Measurements from ENCODE around the gene ITGB7. TPM values are rescaled to one million over a fixed set of nuclear protein-coding genes. Genes with fewer than 3 reads are reported as not detected.
A peak's percentile ranks its signal among the peaks of the same experiment; 100 is the strongest.

Gene ITGB7, protein sequence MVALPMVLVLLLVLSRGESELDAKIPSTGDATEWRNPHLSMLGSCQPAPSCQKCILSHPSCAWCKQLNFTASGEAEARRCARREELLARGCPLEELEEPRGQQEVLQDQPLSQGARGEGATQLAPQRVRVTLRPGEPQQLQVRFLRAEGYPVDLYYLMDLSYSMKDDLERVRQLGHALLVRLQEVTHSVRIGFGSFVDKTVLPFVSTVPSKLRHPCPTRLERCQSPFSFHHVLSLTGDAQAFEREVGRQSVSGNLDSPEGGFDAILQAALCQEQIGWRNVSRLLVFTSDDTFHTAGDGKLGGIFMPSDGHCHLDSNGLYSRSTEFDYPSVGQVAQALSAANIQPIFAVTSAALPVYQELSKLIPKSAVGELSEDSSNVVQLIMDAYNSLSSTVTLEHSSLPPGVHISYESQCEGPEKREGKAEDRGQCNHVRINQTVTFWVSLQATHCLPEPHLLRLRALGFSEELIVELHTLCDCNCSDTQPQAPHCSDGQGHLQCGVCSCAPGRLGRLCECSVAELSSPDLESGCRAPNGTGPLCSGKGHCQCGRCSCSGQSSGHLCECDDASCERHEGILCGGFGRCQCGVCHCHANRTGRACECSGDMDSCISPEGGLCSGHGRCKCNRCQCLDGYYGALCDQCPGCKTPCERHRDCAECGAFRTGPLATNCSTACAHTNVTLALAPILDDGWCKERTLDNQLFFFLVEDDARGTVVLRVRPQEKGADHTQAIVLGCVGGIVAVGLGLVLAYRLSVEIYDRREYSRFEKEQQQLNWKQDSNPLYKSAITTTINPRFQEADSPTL
- polyA plus RNA-seq (2012; ENCODE audit: insufficient read depth, insufficient read length): 7.0 TPM

DNA sequence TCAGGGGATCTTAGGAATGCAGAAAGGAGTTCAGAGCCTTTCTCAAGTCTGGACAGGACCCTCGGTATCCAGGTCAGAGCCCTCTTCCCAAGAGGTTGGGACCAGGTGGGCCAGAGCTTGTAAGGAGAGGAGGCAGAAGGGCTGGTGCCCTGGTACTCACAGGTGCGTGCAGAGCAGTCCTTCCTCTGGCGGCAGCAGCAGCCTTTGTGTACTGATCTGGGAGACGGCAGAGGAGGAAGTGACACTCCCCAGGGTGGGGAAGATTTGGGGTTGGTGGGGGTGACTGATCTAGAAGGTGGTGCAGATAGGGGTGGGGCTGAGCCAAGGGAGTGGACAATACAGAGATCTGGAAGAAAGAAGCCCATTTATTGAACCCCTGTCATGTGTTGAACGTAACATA is at the start of gene ITGB7:
TSS of gene ITGB7 (minus strand) at position 210 of the 400 bp plus-strand sequence. CDS start 6,808 bp downstream, outside the sequence.
- no peak within 1 kb of the TSS for H3K4me3 ChIP-seq (ENCODE audit: low read length)
- DNase-seq (ENCODE audit: low read depth, low spot score): peak; percentile 46

DNA sequence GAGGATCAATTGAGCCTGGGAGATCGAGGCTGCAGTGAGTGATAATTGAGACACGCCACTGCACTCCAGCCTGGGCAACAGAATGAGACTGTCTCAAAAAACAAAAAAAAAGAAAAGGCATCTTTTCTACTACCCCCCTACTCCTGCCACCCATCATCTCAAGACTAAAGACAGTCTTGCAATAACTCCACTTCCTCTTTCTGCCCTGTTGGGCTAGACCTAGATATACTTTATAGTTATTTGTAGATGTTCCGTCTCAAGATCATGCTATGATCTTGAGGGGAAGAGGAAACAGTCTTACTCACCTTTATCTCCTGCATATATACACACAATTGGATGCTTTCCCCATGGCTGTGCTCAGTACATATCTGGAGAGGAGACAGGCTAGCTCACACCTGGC is 48.9 kb upstream of the ITGB7 start:
- no peak for DNase-seq (ENCODE audit: low read depth, low spot score)

DNA sequence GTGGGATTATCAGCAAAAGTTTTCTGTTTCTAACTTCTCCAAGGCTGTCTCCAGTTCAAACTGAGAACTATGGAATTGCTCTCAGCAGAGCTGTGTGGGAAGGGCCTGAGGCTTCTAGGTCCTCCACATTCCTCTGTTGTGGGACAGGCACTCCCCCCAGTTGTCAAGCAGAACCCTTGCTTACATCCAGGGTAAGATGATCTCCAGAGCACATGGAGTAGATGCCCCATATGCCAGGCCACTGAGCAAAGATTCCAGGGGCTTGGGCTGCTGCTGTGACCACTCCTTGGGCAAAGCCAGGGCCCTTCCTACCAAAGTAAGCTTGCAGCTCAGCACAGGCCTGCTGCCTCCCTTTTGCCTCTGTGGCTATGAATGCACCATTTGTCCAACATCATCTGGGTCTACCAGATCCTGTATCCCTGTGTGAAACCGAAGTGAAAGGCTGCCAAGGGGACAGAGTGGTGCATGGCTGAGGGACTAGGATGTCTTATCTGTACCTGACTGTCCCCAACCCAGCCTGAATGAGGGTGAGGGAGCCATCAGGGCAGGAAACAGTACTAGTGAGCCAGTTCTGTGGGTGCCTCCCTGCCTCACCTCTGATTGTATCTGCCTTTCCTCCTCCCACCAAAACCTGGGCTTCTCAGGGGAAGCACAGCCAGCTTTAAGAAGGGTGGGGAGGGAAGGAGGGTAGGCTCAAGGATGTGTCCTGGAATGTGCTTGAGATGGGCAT is 47.9 kb upstream of the ITGB7 start:
- DNase-seq (ENCODE audit: low read depth, low spot score): no peak
- no peak overlapping the region for H3K4me3 ChIP-seq (ENCODE audit: low read length)

More for the DNA sequence above, 48.9 kb upstream of the ITGB7 start:
- no peak overlapping the region for H3K4me3 ChIP-seq (ENCODE audit: low read length)

DNA sequence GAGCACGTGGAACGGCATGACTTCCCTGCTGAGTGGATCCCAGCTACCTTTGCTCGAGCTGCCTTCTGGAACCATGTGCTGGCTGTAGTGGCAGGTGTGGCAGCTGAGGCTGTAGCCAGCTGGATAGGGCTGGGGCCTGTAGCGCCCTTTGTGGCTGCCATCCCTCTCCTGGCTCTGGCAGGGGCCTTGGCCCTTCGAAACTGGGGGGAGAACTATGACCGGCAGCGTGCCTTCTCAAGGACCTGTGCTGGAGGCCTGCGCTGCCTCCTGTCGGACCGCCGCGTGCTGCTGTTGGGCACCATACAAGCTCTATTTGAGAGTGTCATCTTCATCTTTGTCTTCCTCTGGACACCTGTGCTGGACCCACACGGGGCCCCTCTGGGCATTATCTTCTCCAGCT is 46.2 kb upstream of the ITGB7 start:
- H3K4me3 ChIP-seq (ENCODE audit: low read length): peak overlapping the region; percentile 97
- no peak for DNase-seq (ENCODE audit: low read depth, low spot score)

DNA sequence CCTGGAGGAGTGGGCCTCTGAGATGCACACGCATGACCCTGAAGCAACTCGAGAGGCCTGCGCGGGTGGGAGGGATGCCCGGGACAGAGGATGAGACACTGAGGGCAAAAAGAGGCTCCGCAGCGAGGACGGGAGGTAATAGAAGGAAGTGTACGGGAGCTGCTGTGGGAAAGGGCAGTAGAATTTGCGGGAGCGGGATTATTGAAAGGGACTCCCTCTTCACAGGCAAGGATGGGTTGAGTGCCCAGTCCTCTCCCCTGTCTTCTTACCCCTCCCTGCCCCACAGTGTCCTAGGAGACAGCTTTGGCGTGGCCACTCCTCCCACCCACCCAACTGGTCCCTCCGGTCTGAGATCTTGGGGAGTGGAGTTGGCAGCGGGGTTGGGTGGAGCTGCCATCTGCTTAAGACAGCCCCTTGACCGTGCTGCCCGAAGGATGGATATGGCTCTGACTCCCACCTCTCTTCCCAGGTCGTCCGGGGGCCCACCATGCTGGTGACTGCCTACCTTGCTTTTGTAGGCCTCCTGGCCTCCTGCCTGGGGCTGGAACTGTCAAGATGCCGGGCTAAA is 45.4 kb upstream of the ITGB7 start:
- no peak for DNase-seq (ENCODE audit: low read depth, low spot score)
- peak overlapping the region; percentile 97 for H3K4me3 ChIP-seq (ENCODE audit: low read length)

DNA sequence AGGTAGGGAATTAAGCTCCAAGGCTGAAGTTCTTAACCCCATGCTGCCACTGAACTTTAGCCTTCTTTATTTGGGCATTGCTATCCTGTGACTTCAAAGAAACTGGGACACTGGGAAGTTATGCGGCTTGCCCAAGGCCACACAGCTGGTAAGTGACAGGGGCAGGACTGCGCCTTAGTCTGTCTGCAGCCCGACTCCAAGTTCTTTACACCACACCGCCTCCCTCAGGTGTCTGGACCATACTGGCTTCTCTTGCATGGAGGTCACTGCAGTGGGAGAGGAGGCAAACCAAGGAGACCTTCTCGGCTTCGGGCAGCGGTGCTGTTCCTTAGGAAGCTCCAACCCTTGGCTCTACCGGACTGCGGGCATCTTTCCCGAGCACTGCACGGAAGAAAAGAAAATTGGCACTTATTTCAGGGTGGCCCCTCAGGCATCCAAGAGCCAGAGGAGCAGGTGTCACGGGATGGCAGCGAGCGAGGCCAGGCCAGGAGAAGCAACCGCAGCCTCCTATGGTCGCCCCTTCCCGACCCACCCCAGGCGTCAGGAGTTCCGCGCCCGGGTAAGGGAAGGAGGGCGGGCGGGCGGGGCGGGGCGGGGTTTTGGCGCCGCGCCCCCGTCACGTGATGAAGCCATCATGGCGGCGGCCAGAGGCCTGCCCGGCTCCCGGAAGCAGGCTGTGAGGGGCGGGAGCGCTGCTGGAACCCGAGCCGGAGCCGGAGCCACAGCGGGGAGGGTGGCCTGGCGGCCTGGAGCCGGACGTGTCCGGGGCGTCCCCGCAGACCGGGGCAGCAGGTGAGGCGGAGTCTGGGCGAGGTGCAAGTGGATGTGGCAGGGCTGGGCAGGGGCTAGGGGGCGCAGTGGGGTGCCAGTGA is 44.7 kb upstream of the ITGB7 start:
- DNase-seq (ENCODE audit: low read depth, low spot score): no peak
- H3K4me3 ChIP-seq (ENCODE audit: low read length): peak overlapping the region; percentile 97

DNA sequence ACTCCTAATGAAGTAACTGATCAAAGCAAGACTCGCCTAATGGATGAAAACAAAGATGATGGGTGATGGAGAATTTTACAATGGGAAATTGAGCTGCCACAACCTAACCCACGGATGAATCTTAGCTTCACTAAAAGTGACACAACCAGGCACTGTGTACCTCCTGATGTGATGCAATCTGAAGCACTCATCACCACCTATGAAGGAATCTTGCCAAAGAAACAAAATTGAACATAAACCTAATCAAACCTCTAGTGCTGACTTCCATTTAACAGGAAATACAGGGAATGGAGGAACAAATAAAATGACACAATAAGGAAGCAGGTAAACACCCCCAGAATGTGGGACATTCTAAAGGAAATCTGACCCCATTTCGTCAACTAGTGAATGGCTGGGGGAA is 38.2 kb upstream of the ITGB7 start:
- no peak for DNase-seq (ENCODE audit: low read depth, low spot score)
- no peak overlapping the region for H3K4me3 ChIP-seq (ENCODE audit: low read length)

DNA sequence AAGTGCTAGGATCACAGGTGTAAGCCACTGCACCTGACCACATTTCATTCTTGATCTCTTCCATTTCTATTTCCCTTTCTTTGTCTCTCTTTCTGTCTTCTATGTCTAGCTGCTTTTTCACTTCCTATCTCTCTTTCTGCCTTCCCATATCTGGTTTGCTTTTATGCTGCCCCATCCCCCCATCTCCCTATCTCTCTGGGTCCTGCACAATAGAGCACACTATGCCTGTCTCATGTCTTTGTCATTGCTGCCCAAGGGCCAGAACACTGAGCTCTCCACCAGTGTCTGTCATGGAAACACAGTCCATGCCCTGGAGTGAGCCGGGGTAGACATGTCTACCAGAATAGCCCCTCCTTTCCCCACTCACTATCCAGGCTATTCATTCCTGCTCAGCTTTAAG is 37.3 kb upstream of the ITGB7 start:
- H3K4me3 ChIP-seq (ENCODE audit: low read length): no peak overlapping the region
- DNase-seq (ENCODE audit: low read depth, low spot score): no peak

DNA sequence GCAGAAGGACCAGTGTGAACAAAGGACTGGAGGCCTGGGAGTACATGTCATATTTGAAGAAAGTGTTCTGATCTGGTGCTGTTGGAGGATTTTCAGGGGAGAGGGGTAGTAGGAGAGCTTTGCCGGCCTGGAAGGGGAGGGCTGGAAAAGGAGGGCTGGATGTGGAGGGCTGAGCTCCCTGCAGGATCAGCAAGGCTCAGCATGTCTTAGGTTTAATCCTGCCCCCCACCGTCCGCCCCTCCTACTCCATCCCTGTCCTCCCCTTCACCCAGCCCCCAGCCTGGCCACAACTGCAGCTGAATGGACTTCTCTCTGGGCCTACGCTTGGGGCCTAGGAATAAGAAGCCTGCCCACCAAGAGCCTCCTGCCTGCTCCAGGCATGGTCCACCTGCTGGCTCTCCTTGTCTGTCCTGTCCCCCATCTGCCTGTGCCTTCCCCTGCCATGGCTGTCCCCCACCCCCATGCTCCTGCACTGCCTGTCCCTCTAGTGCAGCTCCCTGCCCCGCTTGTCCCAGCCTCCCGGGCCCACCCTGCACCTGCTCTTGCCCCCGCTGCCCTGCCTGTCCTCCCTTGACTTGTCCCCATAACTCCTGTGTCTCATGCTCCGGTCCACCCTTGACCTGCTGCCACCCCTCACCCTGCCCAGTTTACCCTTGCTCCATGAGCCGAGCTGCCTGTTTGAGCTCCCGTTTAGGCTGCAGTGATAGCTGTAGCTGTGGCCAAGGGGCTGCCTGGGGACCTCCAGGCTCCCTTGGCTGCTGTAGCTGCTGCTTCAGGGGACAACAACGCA is 34.8 kb upstream of the ITGB7 start:
- DNase-seq (ENCODE audit: low read depth, low spot score): no peak
- no peak overlapping the region for H3K4me3 ChIP-seq (ENCODE audit: low read length)

DNA sequence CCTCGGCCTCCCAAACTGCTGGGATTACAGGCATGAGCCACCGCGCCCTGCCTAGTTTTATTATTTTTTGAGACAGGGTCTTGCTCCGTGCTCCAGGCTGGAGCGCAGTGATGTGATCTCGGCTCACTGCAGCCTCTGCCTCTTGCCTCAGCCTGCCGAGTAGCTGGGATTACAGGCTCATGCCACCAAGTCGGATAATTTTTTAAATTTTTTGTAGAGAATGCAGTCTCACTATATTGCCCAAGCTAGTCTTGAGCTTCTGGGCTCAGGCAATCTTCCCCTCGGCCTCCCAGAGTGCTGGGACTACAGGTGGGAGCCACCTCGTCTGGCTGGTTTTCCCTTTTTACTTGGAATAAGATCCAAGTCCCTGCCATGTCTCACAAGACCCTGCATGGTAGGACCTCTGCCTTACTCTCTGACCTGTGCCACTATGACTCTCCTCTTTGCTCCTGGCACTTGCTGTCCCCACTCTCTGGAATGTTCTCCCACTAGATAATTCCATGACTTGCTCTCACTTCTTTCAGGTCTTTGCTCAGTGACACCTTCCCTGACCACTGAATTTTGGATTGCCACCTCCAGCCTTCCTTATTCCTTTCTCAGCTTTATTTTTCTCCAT is 32.7 kb upstream of the ITGB7 start:
- no peak for DNase-seq (ENCODE audit: low read depth, low spot score)
- H3K4me3 ChIP-seq (ENCODE audit: low read length): no peak overlapping the region

DNA sequence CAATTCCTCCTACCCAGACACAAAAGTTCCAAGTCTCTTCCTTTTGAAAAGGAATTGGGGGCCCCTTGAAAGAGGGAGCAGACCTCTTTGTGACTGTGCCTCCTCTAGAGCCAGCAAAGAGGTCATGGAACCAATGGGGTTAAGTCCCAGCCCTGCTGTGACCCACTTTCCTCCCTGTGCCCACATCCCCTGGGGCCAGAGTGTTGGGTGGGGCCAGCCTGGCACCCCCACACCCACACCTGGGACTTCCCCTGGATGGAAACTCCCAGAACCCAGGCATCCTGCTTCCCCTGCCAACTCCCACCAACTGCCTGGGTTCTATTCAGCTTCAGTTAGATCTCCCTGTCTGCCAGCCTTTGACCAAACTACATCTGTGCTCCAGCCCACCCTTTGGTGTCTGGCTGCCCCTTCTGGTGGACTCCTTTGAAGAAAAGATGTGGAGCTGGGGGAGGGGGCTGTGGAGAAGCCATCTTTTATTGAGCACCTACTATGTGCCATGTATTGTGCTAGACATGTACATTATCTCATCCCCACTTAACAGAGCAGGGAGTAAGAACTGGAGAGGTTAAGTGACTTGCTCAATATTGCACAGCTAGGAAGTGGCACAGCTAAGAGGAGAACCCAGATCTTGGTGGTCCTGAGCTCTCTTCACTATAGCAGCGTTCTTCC is 29.5 kb upstream of the ITGB7 start:
- no peak overlapping the region for H3K4me3 ChIP-seq (ENCODE audit: low read length)
- no peak for DNase-seq (ENCODE audit: low read depth, low spot score)

DNA sequence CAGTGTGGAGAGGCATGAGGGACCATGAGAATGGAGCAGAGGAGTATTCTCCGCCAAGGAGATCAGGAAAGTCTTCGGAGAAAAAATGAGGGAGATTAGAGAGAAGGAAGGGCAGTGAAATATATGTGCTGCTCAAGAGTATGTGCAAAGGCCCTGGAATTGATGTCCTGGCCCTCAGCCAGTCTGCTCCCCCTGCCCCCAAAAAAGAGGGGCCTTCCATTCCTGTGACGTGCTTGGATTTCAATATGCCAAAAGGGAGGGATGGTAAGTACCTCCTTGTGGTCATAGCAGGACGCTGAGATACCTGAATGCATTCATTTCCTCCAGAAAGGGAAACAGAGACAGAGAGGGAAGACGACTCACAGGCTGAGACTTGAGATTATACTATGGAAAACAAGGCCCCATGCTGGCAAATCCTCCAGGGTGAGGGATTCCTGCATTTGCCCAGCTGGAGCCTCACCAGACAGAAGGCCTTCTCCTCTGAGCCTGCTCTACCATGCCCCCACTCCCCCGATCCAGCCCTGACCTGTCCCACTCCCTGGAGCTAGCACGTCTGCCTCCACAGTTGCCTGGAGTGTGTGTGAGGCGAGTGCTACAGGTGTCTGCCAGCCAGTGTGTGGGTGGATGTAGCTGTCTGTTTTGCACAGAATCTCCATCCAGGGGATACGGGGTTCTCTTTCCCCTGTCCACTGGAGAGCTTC is 28.8 kb upstream of the ITGB7 start:
- no peak overlapping the region for H3K4me3 ChIP-seq (ENCODE audit: low read length)
- no peak for DNase-seq (ENCODE audit: low read depth, low spot score)

DNA sequence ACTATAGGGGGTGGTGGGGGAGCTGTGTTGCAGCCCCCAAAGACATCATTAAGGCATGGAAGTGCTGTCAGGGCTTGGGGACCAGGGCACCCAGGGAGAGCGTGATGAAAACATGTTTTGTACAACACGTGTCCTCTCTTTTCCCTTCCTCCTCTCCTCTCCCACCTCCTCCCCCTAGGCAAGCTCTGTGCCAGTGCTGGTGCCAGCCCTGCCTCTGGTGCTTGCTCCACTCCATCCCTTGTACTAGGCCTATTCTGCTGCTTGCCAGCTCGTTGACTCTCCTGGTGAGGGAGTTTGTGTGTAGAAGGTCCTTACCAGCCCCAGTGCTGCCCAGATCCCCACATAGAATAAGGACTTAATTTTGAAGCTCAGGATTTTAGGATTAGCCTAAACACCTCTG is 28.1 kb upstream of the ITGB7 start:
- DNase-seq (ENCODE audit: low read depth, low spot score): no peak
- no peak overlapping the region for H3K4me3 ChIP-seq (ENCODE audit: low read length)

DNA sequence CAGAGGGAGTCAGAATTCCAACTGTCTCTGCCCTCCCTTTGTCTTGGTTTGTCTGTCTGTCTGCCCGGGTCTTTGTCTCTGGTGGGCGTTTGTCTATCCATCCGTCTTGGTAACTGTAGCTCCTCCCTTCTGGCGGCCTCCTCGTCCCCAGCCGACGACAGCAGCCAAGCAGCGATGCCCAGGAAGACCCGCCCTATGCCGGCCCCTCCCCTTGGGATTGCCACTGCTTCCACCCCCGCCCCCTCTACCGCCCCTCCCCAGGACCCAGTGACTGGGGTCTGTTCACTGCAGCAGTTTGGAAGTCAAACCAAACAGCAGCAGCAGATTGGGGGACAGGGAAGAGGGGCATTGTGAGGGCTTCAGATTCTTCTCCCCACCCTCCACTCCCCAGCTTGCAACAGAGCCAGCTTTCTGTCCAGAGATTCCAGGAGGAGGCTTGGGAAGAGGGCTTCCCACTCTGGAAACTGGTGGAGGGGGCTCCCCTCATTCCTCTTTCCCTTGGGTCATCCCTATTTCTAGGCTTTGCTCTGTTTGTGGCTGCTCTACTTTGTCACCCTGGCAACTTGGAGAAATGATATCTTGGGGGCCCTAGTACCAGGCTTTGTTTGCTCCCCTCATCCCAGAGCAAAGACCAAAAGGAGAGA is 27.3 kb upstream of the ITGB7 start:
- H3K4me3 ChIP-seq (ENCODE audit: low read length): no peak overlapping the region
- DNase-seq (ENCODE audit: low read depth, low spot score): no peak

DNA sequence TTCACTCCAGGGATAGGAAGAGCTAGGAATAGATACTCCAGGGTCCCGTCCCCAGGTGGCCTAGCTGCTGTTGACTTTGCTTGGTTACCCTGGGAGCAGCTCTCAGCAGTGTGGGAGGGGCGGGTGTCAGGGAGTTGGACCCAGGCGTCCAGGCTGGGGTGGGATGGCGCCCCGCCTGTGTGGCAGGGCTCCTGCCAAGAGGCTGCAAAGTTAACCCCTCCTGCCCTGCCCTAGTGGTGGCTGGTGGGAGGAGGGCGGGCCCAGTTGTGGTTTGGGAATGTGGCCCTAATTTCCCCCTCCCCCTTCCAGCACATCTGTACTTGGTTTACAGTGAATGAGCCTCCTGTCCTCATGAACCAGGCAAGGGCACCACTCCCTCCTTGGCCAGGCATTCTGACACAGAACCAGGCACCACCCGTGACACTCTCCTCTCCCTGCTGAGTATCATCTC is 26.6 kb upstream of the ITGB7 start:
- no peak for DNase-seq (ENCODE audit: low read depth, low spot score)
- H3K4me3 ChIP-seq (ENCODE audit: low read length): no peak overlapping the region

Data from Jurkat, Clone E6-1 (cell line).